H9 (cell line): ENCODE measurements around the gene SLC22A2. TPM values are rescaled to one million over a fixed set of nuclear protein-coding genes. Genes with fewer than 3 reads are reported as not detected.

Source experiments
- DNase-seq: peaks from one replicate; pipeline ENCODE4 v3.0.0-alpha.2; 2017
- H2AFZ ChIP-seq: one replicate; pipeline ENCODE4 v1.6.1; 2013; ENCODE audit warnings: mild to moderate bottlenecking, low read length, control low read depth, moderate library complexity
- H2AK5ac ChIP-seq: 2 replicates; pipeline ENCODE4 v1.6.1; 2013; ENCODE audit warnings: low read length, control low read depth, mixed read lengths; ENCODE audit not compliant: insufficient read length
- H2BK120ac ChIP-seq: one replicate; pipeline ENCODE4 v1.6.1; 2013; ENCODE audit warnings: low read depth, mild to moderate bottlenecking, low read length, control low read depth, inconsistent platforms; ENCODE audit not compliant: poor library complexity, severe bottlenecking
- H2BK12ac ChIP-seq: 2 replicates; pipeline ENCODE4 v1.6.1; 2013; ENCODE audit warnings: low read length, control low read depth, mixed read lengths, low read depth; ENCODE audit not compliant: insufficient read length
- H2BK15ac ChIP-seq: 2 replicates; pipeline ENCODE4 v1.6.1; 2013; ENCODE audit warnings: low read depth, low read length, control low read depth
- H2BK20ac ChIP-seq: one replicate; pipeline ENCODE4 v1.6.1; 2013; ENCODE audit warnings: low read depth, mild to moderate bottlenecking, low read length, control low read depth, inconsistent platforms; ENCODE audit not compliant: poor library complexity, severe bottlenecking
- H2BK5ac ChIP-seq: 2 replicates; pipeline ENCODE4 v1.6.1; 2013; ENCODE audit warnings: low read length, control low read depth, mixed read lengths; ENCODE audit not compliant: insufficient read length
- H3K14ac ChIP-seq: 2 replicates; pipeline ENCODE4 v1.6.1; 2013; ENCODE audit warnings: low read length, control low read depth; ENCODE audit not compliant: insufficient read depth
- H3K18ac ChIP-seq: 2 replicates; pipeline ENCODE4 v1.6.1; 2013; ENCODE audit warnings: low read depth, mild to moderate bottlenecking, mixed read lengths, low read length, control low read depth; ENCODE audit not compliant: insufficient read length
- H3K23ac ChIP-seq: 2 replicates; pipeline ENCODE4 v1.6.1; 2013; ENCODE audit warnings: low read length, control low read depth, mixed read lengths, low read depth; ENCODE audit not compliant: insufficient read length
- H3K23me2 ChIP-seq: 2 replicates; pipeline ENCODE4 v1.6.1; 2013; ENCODE audit warnings: low read depth, mild to moderate bottlenecking, mixed read lengths, low read length, control low read depth; ENCODE audit not compliant: insufficient read length, poor library complexity, severe bottlenecking
- H3K27ac ChIP-seq: 2 replicates; pipeline ENCODE4 v1.5.1; 2013; ENCODE audit warnings: low read length, control low read depth, mixed read lengths, low read depth; ENCODE audit not compliant: insufficient read length
- H3K27me3 ChIP-seq: 2 replicates; pipeline ENCODE4 v1.6.1; 2013; ENCODE audit warnings: low read length, control low read depth, inconsistent platforms; ENCODE audit not compliant: insufficient read depth
- H3K4ac ChIP-seq: 2 replicates; pipeline ENCODE4 v1.6.1; 2013; ENCODE audit warnings: low read depth, mild to moderate bottlenecking, control low read depth, inconsistent platforms, low read length, moderate library complexity
- H3K4me1 ChIP-seq: 2 replicates; pipeline ENCODE4 v1.6.1; 2013; ENCODE audit warnings: low read length, control low read depth, inconsistent platforms; ENCODE audit not compliant: insufficient read depth
- H3K4me2 ChIP-seq: 2 replicates; pipeline ENCODE4 v1.6.1; 2013; ENCODE audit warnings: low read length, control low read depth, mixed read lengths; ENCODE audit not compliant: insufficient read length, insufficient read depth
- H3K56ac ChIP-seq: 2 replicates; pipeline ENCODE4 v1.6.1; 2013; ENCODE audit warnings: low read depth, mild to moderate bottlenecking, mixed read lengths, low read length, control low read depth; ENCODE audit not compliant: insufficient read length
- H3K79me1 ChIP-seq: 2 replicates; pipeline ENCODE4 v1.6.1; 2013; ENCODE audit warnings: low read depth, mild to moderate bottlenecking, moderate library complexity, low read length, control low read depth, inconsistent platforms; ENCODE audit not compliant: insufficient read depth, poor library complexity, severe bottlenecking
- H3K79me2 ChIP-seq: 2 replicates; pipeline ENCODE4 v1.6.1; 2013; ENCODE audit warnings: low read length, control low read depth, inconsistent platforms; ENCODE audit not compliant: insufficient read depth
- H3K9ac ChIP-seq: 2 replicates; pipeline ENCODE4 v1.6.1; 2013; ENCODE audit warnings: low read length, control low read depth, mixed read lengths; ENCODE audit not compliant: insufficient read length; ENCODE audit errors: extremely low read depth
- H3K9me3 ChIP-seq: one replicate; pipeline ENCODE4 v1.6.1; 2013; ENCODE audit warnings: low read depth, low read length, inconsistent platforms; ENCODE audit not compliant: control insufficient read depth
- H3T11ph ChIP-seq: one replicate; pipeline ENCODE4 v1.6.1; 2013; ENCODE audit warnings: mild to moderate bottlenecking, low read length, control low read depth, inconsistent platforms
- H4K20me1 ChIP-seq: one replicate; pipeline ENCODE4 v1.6.1; 2013; ENCODE audit not compliant: control insufficient read depth, insufficient read length, insufficient read depth
- H4K5ac ChIP-seq: 2 replicates; pipeline ENCODE4 v1.6.1; 2013; ENCODE audit warnings: low read depth, mild to moderate bottlenecking, mixed read lengths, low read length, control low read depth; ENCODE audit not compliant: insufficient read length
- H4K8ac ChIP-seq: replicated peaks from 2 replicates; pipeline ENCODE4 v1.6.1; 2013; ENCODE audit warnings: low read length, control low read depth, mixed read lengths, low read depth; ENCODE audit not compliant: insufficient read length
- H4K91ac ChIP-seq: 2 replicates; pipeline ENCODE4 v1.6.1; 2013; ENCODE audit warnings: low read depth, mild to moderate bottlenecking, moderate library complexity, mixed read lengths, low read length, control low read depth; ENCODE audit not compliant: insufficient read length
- H3K27ac Mint-ChIP-seq, 3 experiments: 2 replicates in 2 of 3; 3 replicates in 1 of 3; pipeline ENCODE4 v1.8.0; 2020 to 2021; ENCODE audit warnings: mixed read lengths in 3 of 3, mild to moderate bottlenecking in 1 of 3, moderate library complexity in 1 of 3
- H3K27me3 Mint-ChIP-seq: 2 replicates; pipeline ENCODE4 v1.8.0; 2021; ENCODE audit warnings: low read depth, mild to moderate bottlenecking, moderate library complexity, mixed read lengths
- H3K36me3 Mint-ChIP-seq, 3 experiments: 2 replicates in 2 of 3; 3 replicates in 1 of 3; pipeline ENCODE4 v1.8.0; 2020 to 2021; ENCODE audit warnings: low read depth in 3 of 3, mixed read lengths in 3 of 3; ENCODE audit not compliant: insufficient read depth in 1 of 3
- H3K4me1 Mint-ChIP-seq, 2 experiments: 2 replicates each; pipeline ENCODE4 v1.8.0; 2020; ENCODE audit warnings: mixed read lengths in 2 of 2
- H3K4me3 Mint-ChIP-seq, 2 experiments: 2 replicates in 1 of 2; 3 replicates in 1 of 2; pipeline ENCODE4 v1.8.0; 2020 to 2021; ENCODE audit warnings: mild to moderate bottlenecking in 2 of 2, mixed read lengths in 2 of 2, moderate library complexity in 1 of 2
- H3K9me3 Mint-ChIP-seq, 2 experiments: 2 replicates in 1 of 2; 3 replicates in 1 of 2; pipeline ENCODE4 v1.8.0; 2020; ENCODE audit warnings: mild to moderate bottlenecking in 2 of 2, mixed read lengths in 2 of 2, moderate library complexity in 1 of 2
- WGBS: extraction: QIAGEN DNeasy Blood & Tissue Kit; methylation state at CpG from one replicate; pipeline ENCODE4 v1.1.7; 2013; ENCODE audit warnings: missing lambda C conversion rate, low lambda C conversion rate, mixed read lengths; ENCODE audit not compliant: insufficient read length; ENCODE audit errors: extremely low coverage; 5-methylcytosine and 5-hydroxymethylcytosine counted together
- total RNA-seq: library from RNA; stranded (reverse); gene quantifications from 2 replicates; pipeline ENCODE4 v1.2.1, GENCODE V29; 2021
- TF ChIP-seq, protein P1 (sequence below): fragments of 200-600 bp; sonication (generic); conservative IDR thresholded peaks from 3 replicates; pipeline ENCODE4 v1.8.0; 2021; ENCODE audit warnings: antibody characterized with exemption, mild to moderate bottlenecking

SLC22A2 gene
- total RNA-seq, 1 experiment from 2014 or later: 1.0 TPM

DNA sequence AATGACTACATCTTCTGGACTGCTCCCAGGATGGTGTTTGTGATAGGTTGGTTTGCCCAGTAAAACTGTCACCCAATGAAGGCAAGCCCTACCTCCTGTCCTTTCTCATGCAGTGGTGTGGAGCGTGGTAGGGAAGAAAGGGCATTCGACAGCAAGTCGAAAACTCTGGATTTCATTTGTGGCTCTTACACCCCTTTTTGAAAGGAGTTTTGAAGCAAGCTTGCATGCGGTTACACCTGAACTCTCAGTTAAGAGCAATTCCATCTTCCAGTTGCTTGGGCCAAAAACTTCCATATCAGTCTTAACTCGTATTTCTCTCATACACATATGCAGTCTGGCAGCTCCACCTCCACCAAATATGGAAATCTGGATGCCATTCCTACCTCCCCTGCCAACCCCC lies 19.7 kb upstream of the SLC22A2 start:
- Histone ChIP-seq H3K4me1 (no peaks in the 10 kb centered on the region; the same call in 1 of the 2 replicates), H4K5ac (no peak overlapping the region), H2BK12ac (no peak overlapping the region), H3T11ph (no peak overlapping the region), H4K20me1 (no peaks in the 10 kb centered on the region), H2BK20ac (no peak overlapping the region), H2BK120ac (no peak overlapping the region), H3K4ac (no peak overlapping the region), H2BK15ac (no peak overlapping the region), H2AFZ (no peak overlapping the region), H3K23ac (no peak overlapping the region), H2BK5ac (no peak overlapping the region), H3K27me3 (no peaks in the 10 kb centered on the region), H3K27ac (no peak overlapping the region), H3K79me1 (no peaks in the 10 kb centered on the region), H3K79me2 (no peaks in the 10 kb centered on the region), H3K18ac (no peak overlapping the region), H3K9me3 (no peaks in the 10 kb centered on the region), H3K4me2 (no peak overlapping the region), H2AK5ac (no peak overlapping the region), H4K8ac (no peak overlapping the region), H3K14ac (no peak overlapping the region), H3K9ac (no peak overlapping the region), H3K23me2 (no peaks in the 10 kb centered on the region), H3K56ac (no peak overlapping the region), H4K91ac (no peak overlapping the region)
- WGBS: no CpG with 5 or more reads among the region's 5 CpGs
- Mint-ChIP-seq H3K4me1 (peaks cover 18 to 19% of the 10 kb centered on the region in 2 experiments), H3K27me3 (peaks cover 1% of the 10 kb centered on the region; the same call in 1 of the 2 replicates), H3K9me3 (peaks cover 0 to 4% of the 10 kb centered on the region in 2 experiments; a peak in 3 of 5 replicates), H3K36me3 (peaks cover 0 to 6% (median 0%) of the 10 kb centered on the region in 3 experiments; a peak in 4 of 7 replicates), H3K27ac (no peak overlapping the region), H3K4me3 (no peak overlapping the region)
- TF ChIP-seq, protein P1, sequence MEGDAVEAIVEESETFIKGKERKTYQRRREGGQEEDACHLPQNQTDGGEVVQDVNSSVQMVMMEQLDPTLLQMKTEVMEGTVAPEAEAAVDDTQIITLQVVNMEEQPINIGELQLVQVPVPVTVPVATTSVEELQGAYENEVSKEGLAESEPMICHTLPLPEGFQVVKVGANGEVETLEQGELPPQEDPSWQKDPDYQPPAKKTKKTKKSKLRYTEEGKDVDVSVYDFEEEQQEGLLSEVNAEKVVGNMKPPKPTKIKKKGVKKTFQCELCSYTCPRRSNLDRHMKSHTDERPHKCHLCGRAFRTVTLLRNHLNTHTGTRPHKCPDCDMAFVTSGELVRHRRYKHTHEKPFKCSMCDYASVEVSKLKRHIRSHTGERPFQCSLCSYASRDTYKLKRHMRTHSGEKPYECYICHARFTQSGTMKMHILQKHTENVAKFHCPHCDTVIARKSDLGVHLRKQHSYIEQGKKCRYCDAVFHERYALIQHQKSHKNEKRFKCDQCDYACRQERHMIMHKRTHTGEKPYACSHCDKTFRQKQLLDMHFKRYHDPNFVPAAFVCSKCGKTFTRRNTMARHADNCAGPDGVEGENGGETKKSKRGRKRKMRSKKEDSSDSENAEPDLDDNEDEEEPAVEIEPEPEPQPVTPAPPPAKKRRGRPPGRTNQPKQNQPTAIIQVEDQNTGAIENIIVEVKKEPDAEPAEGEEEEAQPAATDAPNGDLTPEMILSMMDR: no peak
- DNase-seq: no peak
